ENCODE results near the gene ADAMTS18. TPM values are rescaled to one million over a fixed set of nuclear protein-coding genes. Genes with fewer than 3 reads are reported as not detected.
A peak's percentile ranks its signal among the peaks of the same experiment; 100 is the strongest.

The ADAMTS18 gene
- total RNA-seq, 1 donor from 2014 or later = 0.98 TPM

DNA sequence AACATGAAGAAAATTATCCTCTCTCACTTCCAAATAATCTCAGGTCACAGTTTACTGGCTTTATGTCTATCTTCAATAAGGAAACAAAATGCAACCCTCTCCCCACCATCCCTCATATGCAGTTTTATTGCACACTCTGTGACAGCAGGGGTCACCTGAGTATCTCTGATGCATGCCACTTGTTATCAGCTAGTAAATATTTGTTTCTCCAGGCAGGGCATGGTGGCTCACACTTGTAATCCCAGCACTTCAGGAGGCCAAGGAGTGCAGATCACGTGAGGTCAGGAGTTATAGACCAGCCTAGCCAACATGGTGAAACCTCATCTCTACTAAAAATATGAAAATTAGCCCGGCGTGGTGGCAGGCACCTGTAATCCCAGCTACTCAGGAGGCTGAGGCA, 61.1 kb downstream of the ADAMTS18 start:
- TF ChIP-seq, protein P1, sequence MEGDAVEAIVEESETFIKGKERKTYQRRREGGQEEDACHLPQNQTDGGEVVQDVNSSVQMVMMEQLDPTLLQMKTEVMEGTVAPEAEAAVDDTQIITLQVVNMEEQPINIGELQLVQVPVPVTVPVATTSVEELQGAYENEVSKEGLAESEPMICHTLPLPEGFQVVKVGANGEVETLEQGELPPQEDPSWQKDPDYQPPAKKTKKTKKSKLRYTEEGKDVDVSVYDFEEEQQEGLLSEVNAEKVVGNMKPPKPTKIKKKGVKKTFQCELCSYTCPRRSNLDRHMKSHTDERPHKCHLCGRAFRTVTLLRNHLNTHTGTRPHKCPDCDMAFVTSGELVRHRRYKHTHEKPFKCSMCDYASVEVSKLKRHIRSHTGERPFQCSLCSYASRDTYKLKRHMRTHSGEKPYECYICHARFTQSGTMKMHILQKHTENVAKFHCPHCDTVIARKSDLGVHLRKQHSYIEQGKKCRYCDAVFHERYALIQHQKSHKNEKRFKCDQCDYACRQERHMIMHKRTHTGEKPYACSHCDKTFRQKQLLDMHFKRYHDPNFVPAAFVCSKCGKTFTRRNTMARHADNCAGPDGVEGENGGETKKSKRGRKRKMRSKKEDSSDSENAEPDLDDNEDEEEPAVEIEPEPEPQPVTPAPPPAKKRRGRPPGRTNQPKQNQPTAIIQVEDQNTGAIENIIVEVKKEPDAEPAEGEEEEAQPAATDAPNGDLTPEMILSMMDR (conservative IDR thresholded peaks at IDR 0.05; ENCODE audit: low read depth, low read length) = no peak
- DNase-seq (ENCODE audit: low read depth) = no peak
- no peak overlapping the region for H3K4me3 ChIP-seq (ENCODE audit: low read depth, low read length)

DNA sequence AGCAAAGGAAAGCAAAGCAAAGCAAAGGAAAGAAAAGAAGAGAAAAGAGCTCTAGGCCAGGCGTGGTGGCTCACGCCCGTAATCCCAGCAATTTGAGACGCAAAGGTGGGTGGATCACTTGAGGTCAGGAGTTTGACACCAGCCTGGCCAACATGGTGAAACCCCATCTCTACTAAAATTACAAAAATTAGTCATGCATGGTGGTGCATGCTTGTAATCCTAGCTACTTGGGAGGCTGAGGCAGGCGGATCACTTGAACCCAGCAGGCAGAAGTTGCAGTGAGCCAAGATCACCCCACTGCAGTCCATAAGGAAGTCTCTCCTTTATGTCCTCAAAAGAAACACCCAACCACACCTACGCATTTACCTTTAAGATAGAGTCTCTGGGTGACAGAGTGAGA, 70.1 kb downstream of the ADAMTS18 start:
- TF ChIP-seq, protein P1 (conservative IDR thresholded peaks at IDR 0.05; ENCODE audit: low read depth, low read length) = no peak
- H3K4me3 ChIP-seq (ENCODE audit: low read depth, low read length) = no peak overlapping the region
- DNase-seq (ENCODE audit: low read depth) = no peak

DNA sequence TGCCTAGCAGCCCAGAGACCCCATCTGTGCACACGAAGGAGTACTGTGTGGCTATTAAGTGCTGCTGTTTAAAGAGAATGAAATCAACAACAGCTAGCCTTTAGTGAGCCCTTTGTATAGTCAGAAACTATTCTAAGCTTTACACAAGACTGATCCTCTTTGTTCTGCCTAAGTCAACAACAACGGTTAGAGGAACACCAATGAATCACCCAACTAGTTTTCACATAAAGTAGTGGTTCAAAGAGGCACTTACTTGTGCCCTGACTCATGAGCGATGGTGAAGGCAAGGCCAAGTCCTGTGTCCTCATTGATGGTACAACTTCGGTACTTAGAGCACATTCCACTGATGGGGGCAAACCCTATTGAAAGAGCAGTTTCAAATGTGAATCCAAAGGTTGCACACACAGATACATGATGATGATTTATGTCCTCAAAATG, 75.8 kb downstream of the ADAMTS18 start:
- peak; percentile 84 for DNase-seq (ENCODE audit: low read depth)
- TF ChIP-seq, protein P1 (conservative IDR thresholded peaks at IDR 0.05; ENCODE audit: low read depth, low read length) = no peak
- H3K4me3 ChIP-seq (ENCODE audit: low read depth, low read length) = no peak overlapping the region

DNA sequence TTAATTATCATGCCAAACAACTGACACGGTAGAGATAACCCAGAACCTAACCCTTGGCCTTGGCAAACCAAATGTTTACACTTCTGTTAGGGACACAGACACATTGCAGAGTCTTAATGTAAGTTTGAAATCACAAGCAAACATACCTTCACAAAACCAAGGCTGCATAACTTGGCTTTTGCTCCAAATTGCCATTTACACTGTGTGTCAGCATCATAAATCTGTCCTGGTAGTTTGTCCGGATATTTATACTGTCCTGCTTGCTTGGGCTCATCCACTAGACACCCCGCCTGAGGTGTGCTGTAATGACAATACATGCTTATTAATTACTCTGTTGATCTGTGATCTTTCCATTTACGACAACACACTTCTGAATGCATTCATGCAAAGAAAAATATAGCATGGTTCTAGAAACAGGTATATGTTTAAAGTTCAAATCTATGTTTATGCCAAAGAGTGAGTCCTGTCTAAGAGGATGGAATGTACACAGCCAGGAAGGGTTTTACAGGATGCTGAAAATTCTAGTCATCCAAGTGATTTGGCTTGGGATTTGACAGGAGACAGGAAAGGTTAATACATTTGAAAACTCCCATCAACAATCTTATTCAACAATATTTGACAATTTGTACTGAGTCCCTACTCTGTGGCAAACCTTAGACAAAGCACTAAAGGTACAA, 81.1 kb downstream of the ADAMTS18 start:
- no peak overlapping the region for H3K4me3 ChIP-seq (ENCODE audit: low read depth, low read length)
- DNase-seq (ENCODE audit: low read depth) = no peak
- TF ChIP-seq, protein P1 (conservative IDR thresholded peaks at IDR 0.05; ENCODE audit: low read depth, low read length) = no peak

DNA sequence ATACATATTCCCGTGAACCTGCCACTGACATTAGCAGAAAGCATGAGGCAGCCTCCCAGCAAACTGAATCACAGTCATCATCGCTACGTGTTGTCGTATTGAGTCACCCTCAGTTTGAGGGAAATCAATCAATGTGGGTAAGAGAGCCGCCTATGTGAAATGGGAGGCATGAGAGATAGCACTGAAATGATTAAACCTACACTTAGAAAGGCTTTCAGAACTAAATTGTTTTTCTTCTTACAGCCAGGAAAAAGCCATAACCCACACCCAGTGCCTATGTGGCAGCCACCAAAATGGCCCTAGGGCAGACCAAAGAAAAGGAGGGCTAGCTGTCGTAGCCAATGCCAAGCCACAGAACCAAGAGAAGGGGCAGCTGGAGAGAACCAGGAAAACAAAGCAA, 90.5 kb downstream of the ADAMTS18 start:
- no peak overlapping the region for H3K4me3 ChIP-seq (ENCODE audit: low read depth, low read length)
- no peak for DNase-seq (ENCODE audit: low read depth)

DNA sequence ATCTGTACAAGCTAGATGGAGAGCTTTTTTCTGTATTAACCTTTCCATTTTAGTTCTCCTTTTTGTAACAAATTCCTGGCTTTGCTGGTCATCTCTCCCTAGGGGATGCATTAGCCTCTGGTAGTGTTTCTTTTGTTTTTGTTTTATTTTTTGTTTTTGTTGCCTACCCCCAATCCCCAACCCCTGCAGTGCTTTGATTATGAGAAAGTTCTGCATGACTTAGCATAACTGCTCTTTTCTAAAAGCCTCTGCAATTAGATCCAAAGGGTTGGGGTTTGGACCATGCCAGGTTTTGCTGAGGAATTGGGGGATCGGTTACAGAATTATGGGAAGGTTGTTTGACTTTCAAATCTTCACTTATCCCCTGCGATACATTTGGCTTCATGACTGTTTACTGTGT, 98.2 kb downstream of the ADAMTS18 start:
- TF ChIP-seq, protein P1 (conservative IDR thresholded peaks at IDR 0.05; ENCODE audit: low read depth, low read length) = no peak
- no peak for DNase-seq (ENCODE audit: low read depth)
- H3K4me3 ChIP-seq (ENCODE audit: low read depth, low read length) = no peak overlapping the region

More for the DNA sequence above, 90.5 kb downstream of the ADAMTS18 start:
- TF ChIP-seq, protein P1 (conservative IDR thresholded peaks at IDR 0.05; ENCODE audit: low read depth, low read length) = no peak

DNA sequence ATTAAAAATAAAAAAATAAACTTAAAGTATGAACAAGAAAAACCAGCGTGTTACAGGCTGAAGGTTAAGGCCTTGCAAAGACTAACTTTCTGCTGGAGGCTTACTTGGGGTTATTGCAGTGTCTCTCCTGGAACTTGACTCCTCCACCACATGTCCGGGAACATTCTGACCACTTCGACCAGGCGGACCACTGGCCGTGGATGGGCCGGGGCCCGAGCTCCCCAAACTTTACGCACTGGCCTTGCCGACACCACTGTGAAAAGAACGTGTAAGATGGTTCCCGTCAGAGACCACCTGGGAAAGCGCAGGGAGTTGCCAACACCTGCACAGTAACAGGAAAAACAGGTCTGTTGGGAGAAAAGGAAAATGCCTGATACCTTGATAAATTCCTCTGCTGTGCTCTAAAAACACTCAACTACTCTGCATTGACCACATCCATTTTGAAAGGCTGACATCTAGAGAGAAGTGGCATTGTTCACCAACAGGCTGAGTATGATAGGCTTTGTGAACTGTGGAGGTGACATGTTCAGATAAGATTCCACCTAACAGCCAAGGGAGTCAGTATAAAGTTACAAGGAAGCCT, 99.1 kb downstream of the ADAMTS18 start:
- DNase-seq (ENCODE audit: low read depth) = no peak
- H3K4me3 ChIP-seq (ENCODE audit: low read depth, low read length) = no peak overlapping the region
- TF ChIP-seq, protein P1 (conservative IDR thresholded peaks at IDR 0.05; ENCODE audit: low read depth, low read length) = no peak

Data from epithelial cell of proximal tubule (primary cell).